Colonic mucosa (tissue), 4 donors: ENCODE measurements around the gene RGS3. TPM values are rescaled to one million over a fixed set of nuclear protein-coding genes. Genes with fewer than 3 reads are reported as not detected.

Source experiments
- DNase-seq: peaks from one replicate; pipeline ENCODE4 v3.0.0-alpha.2; 2020
- H3K27ac ChIP-seq: fragments of 200-600 bp; one replicate; pipeline ENCODE4 v1.8.0; 2021
- H3K27me3 ChIP-seq: fragments of 200-600 bp; one replicate; pipeline ENCODE4 v1.8.0; 2021
- H3K36me3 ChIP-seq: fragments of 200-600 bp; one replicate; pipeline ENCODE4 v1.8.0; 2021
- H3K4me1 ChIP-seq: fragments of 200-600 bp; one replicate; pipeline ENCODE4 v1.8.0; 2021; ENCODE audit warnings: mild to moderate bottlenecking
- H3K4me3 ChIP-seq: fragments of 200-600 bp; one replicate; pipeline ENCODE4 v1.8.0; 2021
- H3K9ac ChIP-seq, 2 donors: one replicate each; pipeline ENCODE4 v1.7.0; 2013; ENCODE audit warnings: control low read depth in 2 of 2, low read depth in 2 of 2, low read length in 2 of 2
- H3K9me3 ChIP-seq: fragments of 200-600 bp; one replicate; pipeline ENCODE4 v1.8.0; 2021
- CTCF ChIP-seq: fragments of 200-600 bp; IDR thresholded peaks from one replicate; pipeline ENCODE4 v1.8.0; 2022; ENCODE audit warnings: antibody characterized with exemption, mild to moderate bottlenecking
- intact Hi-C: fragments of 100-400 bp; cut with DNase I; formaldehyde crosslinking; loops from one replicate; pipeline ENCODE4 v1.14.1; 2022
- total RNA-seq, 2 donors: library from RNA; stranded (reverse); fragmentation: NEBNext Ultra II Directional in 1 of 2; extraction: Animal tissue kit (Norgen Biotek cat#: 25700) in 1 of 2; gene quantifications; one replicate each; pipeline ENCODE4 v1.2.1, GENCODE V29; 2021
- donor health status: healthy.
- donor health status: DM: no; HTN: no; CAD: no.
- donor health status: DM: no; HTN: no; CAD: no.

The RGS3 gene
- total RNA-seq, 2 donors from 2014 or later = 67.4 to 71.1 TPM

GRCh38 chr9:113482341-113482740 is 18.8 kb downstream of the RGS3 start:
- H3K27me3 ChIP-seq = no peaks in the 10 kb centered on the region
- no peak for DNase-seq
- no peak overlapping the region for H3K4me3 ChIP-seq
- no peaks in the 10 kb centered on the region for H3K36me3 ChIP-seq
- H3K9ac ChIP-seq = no peak overlapping the region
- H3K4me1 ChIP-seq = no peaks in the 10 kb centered on the region
- H3K27ac ChIP-seq = no peak overlapping the region
- TF ChIP-seq CTCF = no peak
- intact Hi-C loops = no loop called here
- no peaks in the 10 kb centered on the region for H3K9me3 ChIP-seq

DNA sequence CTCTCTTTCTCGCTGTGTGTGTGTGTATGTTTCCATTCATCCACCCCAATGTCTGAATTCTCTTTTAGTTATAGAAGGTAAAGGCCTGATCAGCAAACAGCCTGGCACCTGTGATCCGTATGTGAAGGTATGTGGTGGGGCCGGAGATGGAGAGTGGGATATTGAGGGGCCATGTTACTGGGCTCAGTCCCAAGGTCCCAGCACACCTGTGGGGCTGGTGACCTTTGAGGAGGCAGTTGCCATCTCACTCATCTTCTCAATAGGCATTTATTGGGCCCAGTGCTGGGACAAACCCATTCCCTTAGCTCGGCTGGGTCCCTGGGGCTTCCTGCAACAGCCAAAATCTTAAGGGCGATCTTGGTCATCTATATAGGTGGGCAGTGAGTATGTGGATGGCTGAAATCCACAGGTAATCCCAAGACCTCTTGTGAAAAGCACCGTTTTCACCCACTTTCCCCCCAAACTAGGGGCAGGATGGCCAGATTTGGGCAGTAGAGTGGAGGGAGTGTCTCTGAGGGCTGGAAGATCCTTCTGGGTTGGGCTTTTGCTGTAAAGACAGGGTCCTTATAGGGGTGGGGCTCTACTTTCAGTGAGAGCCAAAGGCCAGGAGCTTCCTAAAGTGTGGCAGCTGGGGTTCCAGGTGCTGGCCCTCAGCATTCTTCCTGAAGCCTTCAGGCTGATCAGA is 19.6 kb downstream of the RGS3 start:
- intact Hi-C loops = no loop called here
- no peak overlapping the region for H3K9ac ChIP-seq
- TF ChIP-seq CTCF = no peak
- H3K9me3 ChIP-seq = no peaks in the 10 kb centered on the region
- peak overlapping the region; percentile 22 for H3K27ac ChIP-seq
- no peaks in the 10 kb centered on the region for H3K27me3 ChIP-seq
- H3K4me1 ChIP-seq = no peaks in the 10 kb centered on the region
- no peak overlapping the region for H3K4me3 ChIP-seq
- H3K36me3 ChIP-seq = no peaks in the 10 kb centered on the region
- DNase-seq = no peak

- Histone ChIP-seq H3K9me3 (no peaks in the 10 kb centered on the region), H3K27ac (peak overlapping the region; percentile 22), H3K4me1 (no peaks in the 10 kb centered on the region), H3K36me3 (no peaks in the 10 kb centered on the region), H3K27me3 (no peaks in the 10 kb centered on the region), H3K9ac (no peak overlapping the region), H3K4me3 (no peak overlapping the region)
- no peak for DNase-seq
- intact Hi-C loops = no loop called here
- TF ChIP-seq CTCF = no peak
Measured at GRCh38 chr9:113483676-113484257, 20.2 kb downstream of the RGS3 start.

- Histone ChIP-seq H3K36me3 (no peaks in the 10 kb centered on the region), H3K4me3 (no peak overlapping the region), H3K9ac (no peak overlapping the region), H3K27me3 (no peaks in the 10 kb centered on the region), H3K9me3 (no peaks in the 10 kb centered on the region), H3K27ac (no peak overlapping the region), H3K4me1 (no peaks in the 10 kb centered on the region)
- intact Hi-C loops = no loop called here
- no peak for TF ChIP-seq CTCF
- DNase-seq = peak; percentile 47
Measured at GRCh38 chr9:113484258-113484730, 20.8 kb downstream of the RGS3 start.

DNA sequence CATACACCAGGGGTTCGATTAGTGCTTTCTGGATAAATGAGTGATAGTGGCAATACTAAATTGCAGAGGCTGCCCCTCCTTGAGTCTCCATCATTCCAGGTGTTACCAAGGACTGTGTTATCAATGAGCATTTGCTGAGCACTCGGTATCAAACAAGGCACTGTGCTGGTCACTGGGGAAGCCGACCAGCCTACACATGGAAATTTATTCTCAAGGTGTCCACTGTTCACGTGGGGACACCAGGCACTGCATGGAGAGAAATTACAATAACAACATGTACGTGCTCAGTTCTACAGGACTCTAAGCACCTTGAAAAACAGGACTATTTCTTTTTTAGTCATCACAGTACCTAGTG is 22.2 kb downstream of the RGS3 start:
- no peak for TF ChIP-seq CTCF
- Histone ChIP-seq H3K27me3 (no peaks in the 10 kb centered on the region), H3K9me3 (no peaks in the 10 kb centered on the region), H3K4me3 (no peak overlapping the region), H3K36me3 (no peaks in the 10 kb centered on the region), H3K27ac (no peak overlapping the region), H3K4me1 (no peaks in the 10 kb centered on the region), H3K9ac (no peak overlapping the region)
- intact Hi-C loops = no loop called here
- DNase-seq = no peak
